ENCODE results near the gene USP19.

The USP19 gene

DNA sequence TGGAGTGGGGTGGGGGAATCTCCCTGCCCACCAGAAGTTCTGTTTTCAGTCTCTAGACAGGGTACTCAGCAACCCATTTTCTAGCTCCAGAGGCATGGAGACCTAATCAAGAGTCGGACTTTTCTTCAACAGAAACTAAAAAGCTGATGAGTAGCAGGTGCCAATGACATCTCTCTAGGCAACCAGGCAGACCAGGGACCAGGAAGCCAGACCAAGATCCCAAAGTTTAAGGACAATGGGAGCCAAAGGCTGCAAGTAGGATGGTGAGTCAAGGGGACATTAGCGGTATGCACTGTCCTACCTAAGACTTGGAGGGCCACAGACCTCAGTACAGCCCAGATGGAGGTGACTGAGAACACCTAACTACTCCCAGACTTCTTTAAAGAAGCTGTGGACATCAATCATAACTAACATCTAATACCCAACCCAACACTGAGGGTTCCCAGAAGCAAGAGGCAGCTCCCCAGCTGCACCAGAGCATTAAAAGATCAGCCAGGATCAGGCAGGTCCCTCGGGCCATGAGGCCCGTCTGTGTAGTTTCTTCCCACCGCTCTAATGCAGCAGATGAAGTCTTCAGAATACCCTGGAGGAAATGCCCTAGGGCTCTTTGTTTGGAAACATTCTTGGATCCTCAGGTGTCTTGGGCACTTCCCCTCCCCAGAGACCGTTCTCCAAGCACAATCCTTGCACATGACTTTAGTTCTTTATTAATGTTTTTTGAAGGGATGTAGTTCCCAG is 44.5 kb upstream of the USP19 start:
- Histone ChIP-seq H3K4me1 (ENCODE audit: control insufficient read depth in 1 of 2, insufficient read depth in 2 of 2, low read length in 2 of 2) (peaks cover 7 to 10% of the 10 kb centered on the region in 2 experiments), H2AK5ac (ENCODE audit: low read length) (no peak overlapping the region), H3K14ac (ENCODE audit: low read length) (no peak overlapping the region), H3K9ac (ENCODE audit: low read length) (peak overlapping the region; percentile 82), H3K36me3 (ENCODE audit: control insufficient read depth in 1 of 2, insufficient read depth in 2 of 2, low read length in 2 of 2) (peaks cover 19% of the 10 kb centered on the region in 2 experiments), H3K4me2 (ENCODE audit: low read length) (peak overlapping the region; percentile 72), H2BK12ac (ENCODE audit: low read length) (no peak overlapping the region), H4K12ac (ENCODE audit: low read depth, low read length) (peak overlapping the region; percentile 36), H3K79me2 (ENCODE audit: control insufficient read depth, insufficient read depth, low read length, poor library complexity) (peaks cover 3% of the 10 kb centered on the region), H3K9me3 (ENCODE audit: insufficient read depth, low read depth, low read length) (peaks cover 8% of the 10 kb centered on the region), H3K79me1 (ENCODE audit: low read length) (peaks cover 9% of the 10 kb centered on the region), H2AFZ (ENCODE audit: insufficient read depth, low read length, poor library complexity) (no peak overlapping the region), H3K4ac (ENCODE audit: low read depth, low read length) (no peak overlapping the region), H3K27me3 (ENCODE audit: insufficient read depth, low read length) (no peaks in the 10 kb centered on the region), H2BK120ac (ENCODE audit: insufficient read depth, low read length, poor library complexity) (no peak overlapping the region), H3K4me3 (ENCODE audit: low read depth, low read length) (peak overlapping the region; percentile 85), H4K91ac (ENCODE audit: low read depth, low read length) (no peak overlapping the region), H3K18ac (ENCODE audit: low read length) (no peak overlapping the region), H3K27ac (ENCODE audit: low read depth, low read length) (no peak overlapping the region), H2BK5ac (ENCODE audit: low read depth, low read length, poor library complexity) (no peak overlapping the region), H3K23ac (ENCODE audit: low read length) (no peak overlapping the region), H4K8ac (ENCODE audit: low read depth, low read length) (peak overlapping the region; percentile 92)
- no CpG with 5 or more reads among the region's 6 CpGs for WGBS (ENCODE audit: extremely low coverage, insufficient coverage, insufficient read length)
- DNase-seq: peak; percentile 71 to 96

DNA sequence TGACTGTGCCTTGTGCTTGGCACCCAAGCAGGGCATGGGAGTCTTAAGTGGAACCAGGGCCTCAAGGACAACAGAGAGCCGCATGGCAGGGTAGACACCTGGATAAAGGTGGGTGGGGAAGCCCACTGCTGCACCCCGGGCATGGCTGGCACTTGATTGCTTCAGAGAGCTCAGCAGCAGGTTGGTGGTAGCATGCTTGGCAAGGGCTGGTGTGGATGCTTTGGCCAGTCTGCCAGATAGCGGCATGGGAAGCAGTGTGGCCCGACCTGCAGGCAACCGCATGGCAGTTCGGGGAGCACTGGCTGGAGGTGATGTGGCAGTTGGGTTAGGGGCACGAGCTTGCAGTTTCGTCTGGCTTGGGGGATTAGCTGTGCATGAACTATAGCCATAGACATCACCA is 43.0 kb upstream of the USP19 start:
- no peak overlapping the region for H2BK12ac ChIP-seq (ENCODE audit: low read length)
- peaks cover 9% of the 10 kb centered on the region for H3K79me1 ChIP-seq (ENCODE audit: low read length)
- no peak overlapping the region for H3K4ac ChIP-seq (ENCODE audit: low read depth, low read length)
- no peak overlapping the region for H4K12ac ChIP-seq (ENCODE audit: low read depth, low read length)
- H3K4me1 ChIP-seq (ENCODE audit: control insufficient read depth in 1 of 2, insufficient read depth in 2 of 2, low read length in 2 of 2): peaks cover 7 to 10% of the 10 kb centered on the region in 2 experiments
- no peak overlapping the region for H4K91ac ChIP-seq (ENCODE audit: low read depth, low read length)
- H2BK120ac ChIP-seq (ENCODE audit: insufficient read depth, low read length, poor library complexity): no peak overlapping the region
- DNase-seq: no peak
- peaks cover 19% of the 10 kb centered on the region in 2 experiments for H3K36me3 ChIP-seq (ENCODE audit: control insufficient read depth in 1 of 2, insufficient read depth in 2 of 2, low read length in 2 of 2)
- no peak overlapping the region for H3K4me3 ChIP-seq (ENCODE audit: low read depth, low read length)
- H3K4me2 ChIP-seq (ENCODE audit: low read length): no peak overlapping the region
- H3K27me3 ChIP-seq (ENCODE audit: insufficient read depth, low read length): no peaks in the 10 kb centered on the region
- H3K23ac ChIP-seq (ENCODE audit: low read length): no peak overlapping the region
- H2AK5ac ChIP-seq (ENCODE audit: low read length): no peak overlapping the region
- H3K79me2 ChIP-seq (ENCODE audit: control insufficient read depth, insufficient read depth, low read length, poor library complexity): peaks cover 3% of the 10 kb centered on the region
- H3K18ac ChIP-seq (ENCODE audit: low read length): no peak overlapping the region
- no peak overlapping the region for H2AFZ ChIP-seq (ENCODE audit: insufficient read depth, low read length, poor library complexity)
- H2BK5ac ChIP-seq (ENCODE audit: low read depth, low read length, poor library complexity): no peak overlapping the region
- H3K27ac ChIP-seq (ENCODE audit: low read depth, low read length): no peak overlapping the region
- H3K9ac ChIP-seq (ENCODE audit: low read length): no peak overlapping the region
- no peak overlapping the region for H3K14ac ChIP-seq (ENCODE audit: low read length)
- no peak overlapping the region for H4K8ac ChIP-seq (ENCODE audit: low read depth, low read length)
- no CpG with 5 or more reads among the region's 8 CpGs for WGBS (ENCODE audit: extremely low coverage, insufficient coverage, insufficient read length)
- H3K9me3 ChIP-seq (ENCODE audit: insufficient read depth, low read depth, low read length): peaks cover 10% of the 10 kb centered on the region

DNA sequence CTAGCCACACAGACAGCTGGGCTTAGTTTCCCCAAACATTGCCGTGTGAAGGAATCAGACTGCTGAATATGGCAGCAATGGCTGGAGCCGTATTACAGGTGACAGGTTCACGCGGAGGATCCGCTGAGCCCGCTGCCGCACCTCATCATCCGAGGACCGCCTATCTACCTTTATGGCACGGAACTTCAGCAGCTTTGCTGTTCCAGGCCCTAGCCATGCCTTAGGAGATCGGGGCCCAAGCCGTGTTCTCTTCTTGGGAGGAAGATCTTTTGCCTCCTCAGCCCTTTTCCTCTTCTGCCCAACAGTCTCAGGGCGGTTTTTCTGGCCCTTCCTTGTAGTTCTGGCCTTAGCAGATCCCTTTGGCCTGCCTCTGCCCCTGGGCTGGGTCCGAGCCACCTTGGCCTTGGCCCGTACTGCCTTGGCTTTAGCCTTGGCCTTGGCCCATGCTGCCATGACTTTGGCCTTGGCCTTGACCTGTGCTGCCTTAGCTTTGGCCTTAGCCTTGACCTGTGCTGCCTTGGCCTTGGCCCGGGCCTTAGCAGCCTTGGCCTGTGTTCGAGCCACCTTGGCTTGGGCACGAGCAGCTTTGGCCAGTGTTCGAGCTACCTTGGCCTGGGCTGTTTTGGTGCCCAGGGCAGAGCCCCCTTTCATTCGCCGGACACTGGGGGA is 42.3 kb upstream of the USP19 start:
- peaks cover 19% of the 10 kb centered on the region in 2 experiments for H3K36me3 ChIP-seq (ENCODE audit: control insufficient read depth in 1 of 2, insufficient read depth in 2 of 2, low read length in 2 of 2)
- H3K4me2 ChIP-seq (ENCODE audit: low read length): no peak overlapping the region
- no peak overlapping the region for H3K23ac ChIP-seq (ENCODE audit: low read length)
- no peak overlapping the region for H3K14ac ChIP-seq (ENCODE audit: low read length)
- H3K4me1 ChIP-seq (ENCODE audit: control insufficient read depth in 1 of 2, insufficient read depth in 2 of 2, low read length in 2 of 2): peaks cover 7 to 10% of the 10 kb centered on the region in 2 experiments
- H3K4me3 ChIP-seq (ENCODE audit: low read depth, low read length): no peak overlapping the region
- H3K4ac ChIP-seq (ENCODE audit: low read depth, low read length): no peak overlapping the region
- H3K9me3 ChIP-seq (ENCODE audit: insufficient read depth, low read depth, low read length): peaks cover 10% of the 10 kb centered on the region
- no peak overlapping the region for H3K9ac ChIP-seq (ENCODE audit: low read length)
- H2AFZ ChIP-seq (ENCODE audit: insufficient read depth, low read length, poor library complexity): no peak overlapping the region
- WGBS (ENCODE audit: extremely low coverage, insufficient coverage, insufficient read length): no CpG with 5 or more reads among the region's 21 CpGs
- H3K79me2 ChIP-seq (ENCODE audit: control insufficient read depth, insufficient read depth, low read length, poor library complexity): peaks cover 3% of the 10 kb centered on the region
- no peaks in the 10 kb centered on the region for H3K27me3 ChIP-seq (ENCODE audit: insufficient read depth, low read length)
- H4K8ac ChIP-seq (ENCODE audit: low read depth, low read length): no peak overlapping the region
- H2BK12ac ChIP-seq (ENCODE audit: low read length): no peak overlapping the region
- peaks cover 9% of the 10 kb centered on the region for H3K79me1 ChIP-seq (ENCODE audit: low read length)
- DNase-seq: no peak
- no peak overlapping the region for H2BK5ac ChIP-seq (ENCODE audit: low read depth, low read length, poor library complexity)
- no peak overlapping the region for H4K12ac ChIP-seq (ENCODE audit: low read depth, low read length)
- no peak overlapping the region for H2AK5ac ChIP-seq (ENCODE audit: low read length)
- H3K18ac ChIP-seq (ENCODE audit: low read length): no peak overlapping the region
- no peak overlapping the region for H2BK120ac ChIP-seq (ENCODE audit: insufficient read depth, low read length, poor library complexity)
- H4K91ac ChIP-seq (ENCODE audit: low read depth, low read length): no peak overlapping the region
- no peak overlapping the region for H3K27ac ChIP-seq (ENCODE audit: low read depth, low read length)

DNA sequence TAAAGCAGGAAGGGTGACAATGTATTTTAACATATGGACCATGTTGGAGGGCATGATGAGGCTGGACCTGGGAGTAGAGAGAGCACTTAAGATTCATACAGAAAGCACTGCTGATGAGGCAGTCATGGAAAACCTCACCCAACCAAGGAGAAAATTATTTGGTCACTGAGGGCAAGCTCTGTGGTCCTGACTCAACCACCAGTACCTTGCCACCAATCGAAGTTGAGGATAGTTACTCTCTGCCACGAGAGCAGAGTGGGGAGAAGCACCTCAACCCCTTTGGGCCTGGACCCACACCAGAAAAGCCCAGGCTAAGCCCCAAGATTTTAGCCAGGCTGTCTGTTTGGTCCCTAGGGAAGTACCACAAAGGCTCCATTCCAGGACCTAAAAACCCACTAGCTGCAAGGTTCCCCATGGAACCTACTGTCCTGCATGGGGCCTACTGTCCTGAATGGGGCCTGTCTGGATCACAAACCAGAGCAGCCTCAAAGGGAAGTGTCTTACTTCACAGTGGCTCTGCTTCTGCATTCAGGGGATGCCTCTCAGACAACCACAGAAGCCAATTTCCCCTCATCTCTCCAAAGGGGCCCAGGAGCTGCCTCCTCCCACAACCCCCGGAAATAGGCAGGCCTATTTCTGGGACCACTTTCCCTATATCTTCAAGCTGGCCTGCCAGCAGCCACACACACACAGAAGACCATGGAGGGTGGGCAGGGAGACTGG is 41.3 kb upstream of the USP19 start:
- no peak overlapping the region for H2AFZ ChIP-seq (ENCODE audit: insufficient read depth, low read length, poor library complexity)
- H4K91ac ChIP-seq (ENCODE audit: low read depth, low read length): no peak overlapping the region
- H4K8ac ChIP-seq (ENCODE audit: low read depth, low read length): no peak overlapping the region
- H3K4ac ChIP-seq (ENCODE audit: low read depth, low read length): no peak overlapping the region
- H3K9ac ChIP-seq (ENCODE audit: low read length): no peak overlapping the region
- no peak overlapping the region for H2AK5ac ChIP-seq (ENCODE audit: low read length)
- no peak overlapping the region for H2BK5ac ChIP-seq (ENCODE audit: low read depth, low read length, poor library complexity)
- peaks cover 3% of the 10 kb centered on the region for H3K79me2 ChIP-seq (ENCODE audit: control insufficient read depth, insufficient read depth, low read length, poor library complexity)
- no peak for DNase-seq
- no peak overlapping the region for H3K4me2 ChIP-seq (ENCODE audit: low read length)
- H3K18ac ChIP-seq (ENCODE audit: low read length): no peak overlapping the region
- H3K9me3 ChIP-seq (ENCODE audit: insufficient read depth, low read depth, low read length): peaks cover 9% of the 10 kb centered on the region
- no peak overlapping the region for H4K12ac ChIP-seq (ENCODE audit: low read depth, low read length)
- H3K36me3 ChIP-seq (ENCODE audit: control insufficient read depth in 1 of 2, insufficient read depth in 2 of 2, low read length in 2 of 2): peaks cover 19% of the 10 kb centered on the region in 2 experiments
- no peak overlapping the region for H3K4me3 ChIP-seq (ENCODE audit: low read depth, low read length)
- H2BK120ac ChIP-seq (ENCODE audit: insufficient read depth, low read length, poor library complexity): no peak overlapping the region
- no peak overlapping the region for H3K14ac ChIP-seq (ENCODE audit: low read length)
- no CpG with 5 or more reads among the region's 3 CpGs for WGBS (ENCODE audit: extremely low coverage, insufficient coverage, insufficient read length)
- H3K79me1 ChIP-seq (ENCODE audit: low read length): peaks cover 9% of the 10 kb centered on the region
- no peak overlapping the region for H2BK12ac ChIP-seq (ENCODE audit: low read length)
- peaks cover 7 to 10% of the 10 kb centered on the region in 2 experiments for H3K4me1 ChIP-seq (ENCODE audit: control insufficient read depth in 1 of 2, insufficient read depth in 2 of 2, low read length in 2 of 2)
- no peak overlapping the region for H3K23ac ChIP-seq (ENCODE audit: low read length)
- H3K27ac ChIP-seq (ENCODE audit: low read depth, low read length): no peak overlapping the region
- no peaks in the 10 kb centered on the region for H3K27me3 ChIP-seq (ENCODE audit: insufficient read depth, low read length)
